Measurements from ENCODE around the gene SAMD1. TPM values are rescaled to one million over a fixed set of nuclear protein-coding genes. Genes with fewer than 3 reads are reported as not detected.

The SAMD1 gene
- polyA plus RNA-seq, 3 donors = 0.78 to 19.4 (median 1.4) TPM

GRCh38 chr19:14078411-14078810 lies 12.1 kb downstream of the SAMD1 start:
- Mint-ChIP-seq H3K9me3 (no peaks in the 10 kb centered on the region), H3K4me1 (peaks cover 65% of the 10 kb centered on the region), H3K4me3 (peak overlapping the region; percentile 31 to 46), H3K27ac (peak overlapping the region; percentile 75 to 89 (median 85)), H3K27me3 (ENCODE audit: low read depth in 3 of 3) (peaks cover 3 to 17% (median 15%) of the 10 kb centered on the region in 3 donors), H3K36me3 (no peaks in the 10 kb centered on the region)
- Histone ChIP-seq H3K9me3 (replicated peaks in 1 of 2; ENCODE audit: control insufficient read depth in 1 of 2, insufficient read depth in 1 of 2, low read length in 2 of 2) (no peaks in the 10 kb centered on the region), H3K79me2 (ENCODE audit: insufficient read depth, low read length) (no peaks in the 10 kb centered on the region), H3K27me3 (ENCODE audit: control insufficient read depth in 2 of 2, insufficient read depth in 2 of 2, low read length in 2 of 2) (peaks cover 0 to 6% of the 10 kb centered on the region in 2 donors), H3K27ac (ENCODE audit: low read depth in 1 of 2, low read length in 2 of 2) (peak overlapping the region; percentile 75 to 81), H4K20me1 (ENCODE audit: insufficient read depth, low read length) (no peaks in the 10 kb centered on the region), H2AFZ (ENCODE audit: insufficient read depth, low read depth, low read length, poor library complexity, severe bottlenecking) (no peak overlapping the region), H3K9ac (ENCODE audit: insufficient read depth, low read length, poor library complexity, severe bottlenecking) (no peak overlapping the region), H3K4me2 (replicated peaks; ENCODE audit: extremely low read depth, low read length, poor library complexity, severe bottlenecking) (peak overlapping the region; percentile 54), H3K4me3 (replicated peaks in 1 of 3; ENCODE audit: low read depth in 2 of 3, low read length in 3 of 3) (peak overlapping the region in 1 of 3 experiments; percentile 51), H3K36me3 (replicated peaks in 1 of 2; ENCODE audit: control insufficient read depth in 1 of 2, insufficient read depth in 2 of 2, low read length in 2 of 2) (no peaks in the 10 kb centered on the region), H3K4me1 (ENCODE audit: control insufficient read depth in 1 of 2, insufficient read depth in 2 of 2, low read length in 2 of 2) (peaks cover 80 to 88% of the 10 kb centered on the region in 2 donors)
- TF ChIP-seq CTCF (IDR thresholded peaks at IDR 0.05) = no peak
- intact Hi-C loops (cut with micrococcal nuclease) = no loop called here
- WGBS (ENCODE audit: insufficient coverage) = no CpG with 5 or more reads among the region's 2 CpGs
- DNase-seq = peak; percentile 69 to 81 (median 77)

- peak overlapping the region; percentile 100 for H3K4me2 ChIP-seq (replicated peaks; ENCODE audit: extremely low read depth, low read length, poor library complexity, severe bottlenecking)
- peak overlapping the region; percentile 97 to 99 for H3K4me3 Mint-ChIP-seq
Measured at GRCh38 chr19:14073925-14074838, 16.4 kb downstream of the SAMD1 start.

More at GRCh38 chr19:14073925-14074838, 16.4 kb downstream of the SAMD1 start:
- intact Hi-C loops (cut with micrococcal nuclease) = loop anchor here (2.0 to 5.0 kb wide), 2 partner anchors 192 to 193 kb away; no protein-coding TSS in a partner anchor
- no peaks in the 10 kb centered on the region for H3K79me2 ChIP-seq (ENCODE audit: insufficient read depth, low read length)
- H3K9me3 Mint-ChIP-seq = no peaks in the 10 kb centered on the region
- peak overlapping the region; percentile 91 for H2AFZ ChIP-seq (ENCODE audit: insufficient read depth, low read depth, low read length, poor library complexity, severe bottlenecking)
- H3K9me3 ChIP-seq (replicated peaks in 1 of 2; ENCODE audit: control insufficient read depth in 1 of 2, insufficient read depth in 1 of 2, low read length in 2 of 2) = no peaks in the 10 kb centered on the region
- peak in 1 of 3 donors; percentile 34 for DNase-seq
- peaks cover 0 to 22% of the 10 kb centered on the region in 2 donors for H3K27me3 ChIP-seq (ENCODE audit: control insufficient read depth in 2 of 2, insufficient read depth in 2 of 2, low read length in 2 of 2)
- H3K4me1 ChIP-seq (ENCODE audit: control insufficient read depth in 1 of 2, insufficient read depth in 2 of 2, low read length in 2 of 2) = peaks cover 69 to 75% of the 10 kb centered on the region in 2 donors
- no peaks in the 10 kb centered on the region for H3K36me3 ChIP-seq (replicated peaks in 1 of 2; ENCODE audit: control insufficient read depth in 1 of 2, insufficient read depth in 2 of 2, low read length in 2 of 2)
- no peaks in the 10 kb centered on the region for H4K20me1 ChIP-seq (ENCODE audit: insufficient read depth, low read length)
- H3K36me3 Mint-ChIP-seq = peaks cover 0 to 3% of the 10 kb centered on the region in 2 donors
- peak overlapping the region; percentile 70 for H3K9ac ChIP-seq (ENCODE audit: insufficient read depth, low read length, poor library complexity, severe bottlenecking)
- H3K4me1 Mint-ChIP-seq = peaks cover 53% of the 10 kb centered on the region
- TF ChIP-seq CTCF (IDR thresholded peaks at IDR 0.05) = no peak
- peak overlapping the region; percentile 79 to 89 (median 86) for H3K27ac Mint-ChIP-seq
- peak overlapping the region; percentile 50 to 95 (median 67) for H3K4me3 ChIP-seq (replicated peaks in 1 of 3; ENCODE audit: low read depth in 2 of 3, low read length in 3 of 3)
- under 1% methylated on average over 28 of the region's 44 CpGs for WGBS (ENCODE audit: insufficient coverage)
- H3K27ac ChIP-seq (ENCODE audit: low read depth in 1 of 2, low read length in 2 of 2) = peak overlapping the region; percentile 27 to 56
- peaks cover 18 to 45% (median 34%) of the 10 kb centered on the region in 3 donors for H3K27me3 Mint-ChIP-seq (ENCODE audit: low read depth in 3 of 3)
